ENCODE data around the gene AHNAK2.
"Not testable (repeated sequence)": the region's sequence is repeated elsewhere in the genome, so short reads cannot be mapped to it uniquely, and the experiment has no call there.

AHNAK2 gene

GRCh38 chr14:104953896-104954656, 24.1 kb downstream of the AHNAK2 start:
- DNase-seq (ENCODE audit: low read depth, low spot score) = no peak

GRCh38 chr14:104953097-104953496, 25.1 kb downstream of the AHNAK2 start:
- no peak for DNase-seq (ENCODE audit: low read depth, low spot score)

- not testable (repeated sequence) for DNase-seq (ENCODE audit: low read depth, low spot score)
Measured at GRCh38 chr14:104951863-104952657, 26.1 kb downstream of the AHNAK2 start.

GRCh38 chr14:104950701-104951100, 27.5 kb downstream of the AHNAK2 start:
- not testable (repeated sequence) for DNase-seq (ENCODE audit: low read depth, low spot score)

GRCh38 chr14:104950021-104950420, 28.2 kb downstream of the AHNAK2 start:
- no peak for DNase-seq (ENCODE audit: low read depth, low spot score)

- DNase-seq (ENCODE audit: low read depth, low spot score) = not testable (repeated sequence)
Measured at GRCh38 chr14:104949406-104949955, 28.7 kb downstream of the AHNAK2 start.

- DNase-seq (ENCODE audit: low read depth, low spot score) = no peak
Measured at GRCh38 chr14:104948736-104949031, 29.5 kb downstream of the AHNAK2 start.

GRCh38 chr14:104947881-104948735, 30.1 kb downstream of the AHNAK2 start:
- not testable (repeated sequence) for DNase-seq (ENCODE audit: low read depth, low spot score)

GRCh38 chr14:104947201-104947600, 31.0 kb downstream of the AHNAK2 start:
- not testable (repeated sequence) for DNase-seq (ENCODE audit: low read depth, low spot score)

GRCh38 chr14:104945986-104946965, 31.9 kb downstream of the AHNAK2 start:
- DNase-seq (ENCODE audit: low read depth, low spot score) = not testable (repeated sequence)

- DNase-seq (ENCODE audit: low read depth, low spot score) = not testable (repeated sequence)
Measured at GRCh38 chr14:104945266-104945665, 32.9 kb downstream of the AHNAK2 start.

- DNase-seq (ENCODE audit: low read depth, low spot score) = not testable (repeated sequence)
Measured at GRCh38 chr14:104944436-104945205, 33.6 kb downstream of the AHNAK2 start.

GRCh38 chr14:104944016-104944308, 34.2 kb downstream of the AHNAK2 start:
- DNase-seq (ENCODE audit: low read depth, low spot score) = not testable (repeated sequence)

GRCh38 chr14:104943216-104944015, 34.8 kb downstream of the AHNAK2 start:
- DNase-seq (ENCODE audit: low read depth, low spot score) = not testable (repeated sequence)

- no peak for DNase-seq (ENCODE audit: low read depth, low spot score)
Measured at GRCh38 chr14:104942586-104942985, 35.6 kb downstream of the AHNAK2 start.

GRCh38 chr14:104941508-104942365, 36.4 kb downstream of the AHNAK2 start:
- DNase-seq (ENCODE audit: low read depth, low spot score) = no peak

GRCh38 chr14:104940526-104941150, 37.5 kb downstream of the AHNAK2 start:
- no peak for DNase-seq (ENCODE audit: low read depth, low spot score)
